Common myeloid progenitor, CD34-positive (primary cell): Measurements from ENCODE around the gene FAM117B.

Experiments used
- CTCF ChIA-PET: fragments of 350-600 bp; sonication (Branson Sonifier 250); formaldehyde crosslinking; loops from one replicate; lab custom pipeline; 2021; ENCODE audit warnings: antibody characterized with exemption; lab: Charles Lee
- POLR2A ChIA-PET: fragments of 350-600 bp; sonication (Branson Sonifier 250); formaldehyde crosslinking; loops from one replicate; lab custom pipeline; 2021; ENCODE audit warnings: antibody characterized with exemption; lab: Charles Lee
- DNase-seq, 3 donors: peaks; one replicate each; pipeline versions ENCODE4 v3.0.0 to v3.0.0-alpha.2; 2013
- H3K27ac ChIP-seq, 2 experiments: 1 replicate in 1 of 2; 2 replicates in 1 of 2; pipeline ENCODE4 v1.7.0; 2013; ENCODE audit warnings: inconsistent platforms in 2 of 2, low read length in 2 of 2, mild to moderate bottlenecking in 2 of 2, low read depth in 1 of 2, moderate library complexity in 1 of 2; ENCODE audit not compliant: severe bottlenecking in 2 of 2, insufficient read depth in 1 of 2, poor library complexity in 1 of 2
- H3K27me3 ChIP-seq, 5 experiments: replicated peaks in 2 of 5; 1 replicate in 3 of 5; 2 replicates in 2 of 5; pipeline versions ENCODE4 v1.6.1 to v1.7.0; 2013; ENCODE audit warnings: low read length in 4 of 5, mild to moderate bottlenecking in 2 of 5, moderate library complexity in 2 of 5, inconsistent platforms in 1 of 5; ENCODE audit not compliant: insufficient read depth in 5 of 5, control insufficient read depth in 4 of 5
- H3K36me3 ChIP-seq, 4 experiments: 1 replicate in 2 of 4; 2 replicates in 2 of 4; pipeline versions ENCODE4 v1.6.1 to v1.7.0; 2013; ENCODE audit warnings: low read length in 3 of 4, control low read depth in 1 of 4, mild to moderate bottlenecking in 1 of 4; ENCODE audit not compliant: control insufficient read depth in 4 of 4, insufficient read depth in 4 of 4
- H3K4me1 ChIP-seq, 4 experiments: 1 replicate in 3 of 4; 2 replicates in 1 of 4; pipeline versions ENCODE4 v1.6.1 to v1.7.1; 2013; ENCODE audit warnings: low read length in 3 of 4, mild to moderate bottlenecking in 3 of 4, control low read depth in 1 of 4, inconsistent platforms in 1 of 4, moderate library complexity in 1 of 4; ENCODE audit not compliant: control insufficient read depth in 4 of 4, insufficient read depth in 4 of 4; ENCODE audit errors: control extremely low read depth in 1 of 4
- H3K4me3 ChIP-seq, 7 experiments: 1 replicate in 4 of 7; 2 replicates in 3 of 7; pipeline versions ENCODE4 v1.5.1 to v1.7.0; 2013; ENCODE audit warnings: mild to moderate bottlenecking in 7 of 7, low read length in 6 of 7, moderate library complexity in 6 of 7, inconsistent platforms in 2 of 7, low read depth in 2 of 7, control low read depth in 1 of 7; ENCODE audit not compliant: insufficient read depth in 4 of 7, control insufficient read depth in 1 of 7; ENCODE audit errors: extremely low read depth in 1 of 7
- H3K9me3 ChIP-seq, 5 experiments: 1 replicate in 4 of 5; 2 replicates in 1 of 5; pipeline versions ENCODE4 v1.6.1 to v1.7.1; 2013; ENCODE audit warnings: low read length in 4 of 5, mild to moderate bottlenecking in 2 of 5, inconsistent platforms in 1 of 5, low read depth in 1 of 5, moderate library complexity in 1 of 5; ENCODE audit not compliant: control insufficient read depth in 4 of 5, insufficient read depth in 2 of 5; ENCODE audit errors: control extremely low read depth in 1 of 5
- WGBS: methylation state at CpG from one replicate; pipeline ENCODE4 v1.1.5; 2013; ENCODE audit not compliant: insufficient coverage; 5-methylcytosine and 5-hydroxymethylcytosine counted together

Gene FAM117B

GRCh38 chr2:202817771-202818170 is 183.0 kb downstream of the FAM117B start:
- DNase-seq: no peak
- POLR2A ChIA-PET: no interaction called here
- Histone ChIP-seq H3K9me3 (peaks cover 0 to 3% (median 2%) of the 10 kb centered on the region in 5 experiments), H3K27me3 (no peaks in the 10 kb centered on the region), H3K4me1 (peaks cover 0 to 2% (median 0%) of the 10 kb centered on the region in 4 experiments), H3K36me3 (peaks cover 0 to 5% (median 0%) of the 10 kb centered on the region in 4 experiments), H3K4me3 (no peak overlapping the region), H3K27ac (no peak overlapping the region)
- WGBS: no CpG with 5 or more reads among the region's 1 CpG
- CTCF ChIA-PET: no interaction called here

GRCh38 chr2:202818321-202818720 is 183.6 kb downstream of the FAM117B start:
- Histone ChIP-seq H3K4me1 (peaks cover 0 to 2% (median 0%) of the 10 kb centered on the region in 4 experiments), H3K9me3 (peaks cover 0 to 3% (median 2%) of the 10 kb centered on the region in 5 experiments), H3K27me3 (no peaks in the 10 kb centered on the region), H3K27ac (no peak overlapping the region), H3K36me3 (peaks cover 0 to 5% (median 0%) of the 10 kb centered on the region in 4 experiments), H3K4me3 (no peak overlapping the region)
- WGBS: 100% methylated on average over 1 of the region's 3 CpGs
- ChIA-PET CTCF (no interaction called here), POLR2A (no interaction called here)
- DNase-seq: no peak
